Measurements from ENCODE around the gene CPN2.

The CPN2 gene

DNA sequence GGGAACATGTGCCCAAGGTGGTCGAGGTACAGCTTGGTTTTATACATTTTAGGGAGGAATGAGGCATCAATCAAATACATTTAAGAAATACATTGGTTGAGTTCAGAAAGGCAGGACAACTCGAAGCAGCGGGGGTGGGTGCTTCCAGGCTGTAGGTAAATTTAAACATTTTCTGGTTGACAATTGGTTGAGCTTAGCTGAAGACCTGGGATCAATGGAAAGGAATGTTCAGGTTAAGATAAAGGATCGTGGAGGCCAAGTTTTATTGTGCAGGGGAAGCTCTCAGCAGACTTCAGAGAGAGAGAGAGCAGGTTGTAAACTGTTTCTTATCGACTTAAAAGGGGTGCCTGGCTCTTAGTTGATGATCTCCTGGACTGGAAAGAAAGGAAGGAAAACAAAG lies 11.3 kb downstream of the CPN2 start:
- DNase-seq (ENCODE audit: low spot score) = no peak
- H3K9me3 ChIP-seq (ENCODE audit: severe bottlenecking) = no peaks in the 10 kb centered on the region
- no peaks in the 10 kb centered on the region for H3K36me3 ChIP-seq (ENCODE audit: low read depth)
- H3K27me3 ChIP-seq (ENCODE audit: insufficient read depth, poor library complexity, severe bottlenecking) = no peaks in the 10 kb centered on the region
- no peak overlapping the region for H3K4me3 ChIP-seq (ENCODE audit: severe bottlenecking)
- ATAC-seq (ENCODE audit: low read depth) = no peak
- H3K4me1 ChIP-seq (ENCODE audit: insufficient read depth, poor library complexity, severe bottlenecking) = no peaks in the 10 kb centered on the region
- no peak for TF ChIP-seq CTCF (IDR thresholded peaks at IDR 0.05; ENCODE audit: poor library complexity, severe bottlenecking)
- H3K27ac ChIP-seq (ENCODE audit: poor library complexity, severe bottlenecking) = no peak overlapping the region

DNA sequence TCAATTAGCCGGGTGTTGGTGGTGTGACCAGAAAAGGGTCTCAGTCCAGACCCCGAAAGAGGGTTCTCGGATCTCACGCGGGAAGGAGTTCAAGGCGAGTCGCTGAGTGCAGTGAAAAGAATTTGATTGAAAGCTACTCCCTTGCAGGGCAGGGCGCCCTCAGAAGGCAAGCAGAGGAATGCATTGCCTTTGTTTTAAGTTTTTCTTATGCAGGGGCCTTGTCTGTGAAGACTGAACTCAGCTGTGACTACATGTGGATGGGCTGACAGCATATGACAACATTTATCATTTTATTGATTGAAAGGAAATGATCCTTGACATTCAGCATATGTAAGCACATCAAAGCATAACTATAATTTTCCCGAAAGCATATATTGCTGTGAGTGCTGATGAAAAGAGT lies 11.8 kb downstream of the CPN2 start:
- H3K4me3 ChIP-seq (ENCODE audit: severe bottlenecking) = no peak overlapping the region
- H3K9me3 ChIP-seq (ENCODE audit: severe bottlenecking) = no peaks in the 10 kb centered on the region
- no peaks in the 10 kb centered on the region for H3K4me1 ChIP-seq (ENCODE audit: insufficient read depth, poor library complexity, severe bottlenecking)
- H3K27ac ChIP-seq (ENCODE audit: poor library complexity, severe bottlenecking) = no peak overlapping the region
- H3K27me3 ChIP-seq (ENCODE audit: insufficient read depth, poor library complexity, severe bottlenecking) = no peaks in the 10 kb centered on the region
- TF ChIP-seq CTCF (IDR thresholded peaks at IDR 0.05; ENCODE audit: poor library complexity, severe bottlenecking) = no peak
- ATAC-seq (ENCODE audit: low read depth) = no peak
- no peak for DNase-seq (ENCODE audit: low spot score)
- no peaks in the 10 kb centered on the region for H3K36me3 ChIP-seq (ENCODE audit: low read depth)

- Histone ChIP-seq H3K27ac (ENCODE audit: poor library complexity, severe bottlenecking) (no peak overlapping the region), H3K4me3 (ENCODE audit: severe bottlenecking) (no peak overlapping the region), H3K27me3 (ENCODE audit: insufficient read depth, poor library complexity, severe bottlenecking) (no peaks in the 10 kb centered on the region), H3K36me3 (ENCODE audit: low read depth) (no peaks in the 10 kb centered on the region), H3K9me3 (ENCODE audit: severe bottlenecking) (no peaks in the 10 kb centered on the region), H3K4me1 (ENCODE audit: insufficient read depth, poor library complexity, severe bottlenecking) (peaks cover 6% of the 10 kb centered on the region)
- no peak for TF ChIP-seq CTCF (IDR thresholded peaks at IDR 0.05; ENCODE audit: poor library complexity, severe bottlenecking)
- no peak for DNase-seq (ENCODE audit: low spot score)
- no peak for ATAC-seq (ENCODE audit: low read depth)
Measured at GRCh38 chr3:194337965-194338753, 13.0 kb downstream of the CPN2 start.

GRCh38 chr3:194336601-194337355 lies 14.3 kb downstream of the CPN2 start:
- no peaks in the 10 kb centered on the region for H3K36me3 ChIP-seq (ENCODE audit: low read depth)
- peaks cover 12% of the 10 kb centered on the region for H3K4me1 ChIP-seq (ENCODE audit: insufficient read depth, poor library complexity, severe bottlenecking)
- no peak overlapping the region for H3K4me3 ChIP-seq (ENCODE audit: severe bottlenecking)
- no peak for TF ChIP-seq CTCF (IDR thresholded peaks at IDR 0.05; ENCODE audit: poor library complexity, severe bottlenecking)
- no peaks in the 10 kb centered on the region for H3K27me3 ChIP-seq (ENCODE audit: insufficient read depth, poor library complexity, severe bottlenecking)
- H3K27ac ChIP-seq (ENCODE audit: poor library complexity, severe bottlenecking) = no peak overlapping the region
- DNase-seq (ENCODE audit: low spot score) (no peak), ATAC-seq (ENCODE audit: low read depth) (no peak)
- no peaks in the 10 kb centered on the region for H3K9me3 ChIP-seq (ENCODE audit: severe bottlenecking)

DNA sequence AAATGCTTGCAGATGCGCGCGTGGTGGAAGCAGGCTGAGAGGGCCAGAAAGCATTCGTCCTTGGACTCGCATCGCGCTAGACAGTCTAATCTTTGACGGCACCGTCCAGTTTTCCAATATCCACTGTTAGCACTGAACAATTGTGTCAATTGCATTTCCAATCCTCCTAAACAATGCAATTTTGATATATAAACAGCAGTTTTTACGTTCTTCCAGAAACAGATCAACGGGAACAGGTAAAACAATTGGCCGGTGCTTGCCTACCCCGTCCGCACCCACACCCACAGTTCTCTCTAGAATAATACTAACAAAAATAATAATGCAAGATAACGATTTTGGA lies 17.2 kb downstream of the CPN2 start:
- peak overlapping the region; percentile 72 for H3K27ac ChIP-seq (ENCODE audit: poor library complexity, severe bottlenecking)
- H3K4me1 ChIP-seq (ENCODE audit: insufficient read depth, poor library complexity, severe bottlenecking) = peaks cover 30% of the 10 kb centered on the region
- no peaks in the 10 kb centered on the region for H3K27me3 ChIP-seq (ENCODE audit: insufficient read depth, poor library complexity, severe bottlenecking)
- ATAC-seq (ENCODE audit: low read depth) (no peak), DNase-seq (ENCODE audit: low spot score) (no peak)
- peak; percentile 78 for TF ChIP-seq CTCF (IDR thresholded peaks at IDR 0.05; ENCODE audit: poor library complexity, severe bottlenecking)
- no peak overlapping the region for H3K4me3 ChIP-seq (ENCODE audit: severe bottlenecking)
- H3K9me3 ChIP-seq (ENCODE audit: severe bottlenecking) = no peaks in the 10 kb centered on the region
- no peaks in the 10 kb centered on the region for H3K36me3 ChIP-seq (ENCODE audit: low read depth)

All from RWPE2 (cell line).